HUES64 (cell line): Measurements from ENCODE around the gene GNE.

ENCODE experiments used
- H3K27ac ChIP-seq: 2 replicates; pipeline ENCODE4 v1.7.0; 2013; ENCODE audit warnings: low read depth, low read length, inconsistent platforms
- H3K27me3 ChIP-seq: 2 replicates; pipeline ENCODE4 v1.6.1; 2013; ENCODE audit warnings: mild to moderate bottlenecking, low read length; ENCODE audit not compliant: insufficient read depth
- H3K36me3 ChIP-seq: 2 replicates; pipeline ENCODE4 v1.6.1; 2013; ENCODE audit warnings: mild to moderate bottlenecking, low read length; ENCODE audit not compliant: insufficient read depth
- H3K4me1 ChIP-seq: 2 replicates; pipeline ENCODE4 v1.6.1; 2013; ENCODE audit warnings: mild to moderate bottlenecking, low read length, moderate library complexity; ENCODE audit not compliant: insufficient read depth
- H3K4me3 ChIP-seq: 2 replicates; pipeline ENCODE4 v1.5.1; 2013; ENCODE audit warnings: mild to moderate bottlenecking, low read length, moderate library complexity
- H3K9ac ChIP-seq: 2 replicates; pipeline ENCODE4 v1.6.1; 2013; ENCODE audit warnings: mild to moderate bottlenecking, low read depth, low read length
- H3K9me3 ChIP-seq: 2 replicates; pipeline ENCODE4 v1.6.1; 2013; ENCODE audit warnings: low read depth, low read length; ENCODE audit not compliant: insufficient read depth
- WGBS: fragments of 150-250, 120-280 bp; methylation state at CpG from one replicate; pipeline ENCODE4 v1.1.7; 2013; ENCODE audit warnings: missing lambda C conversion rate; 5-methylcytosine and 5-hydroxymethylcytosine counted together

The GNE gene

DNA sequence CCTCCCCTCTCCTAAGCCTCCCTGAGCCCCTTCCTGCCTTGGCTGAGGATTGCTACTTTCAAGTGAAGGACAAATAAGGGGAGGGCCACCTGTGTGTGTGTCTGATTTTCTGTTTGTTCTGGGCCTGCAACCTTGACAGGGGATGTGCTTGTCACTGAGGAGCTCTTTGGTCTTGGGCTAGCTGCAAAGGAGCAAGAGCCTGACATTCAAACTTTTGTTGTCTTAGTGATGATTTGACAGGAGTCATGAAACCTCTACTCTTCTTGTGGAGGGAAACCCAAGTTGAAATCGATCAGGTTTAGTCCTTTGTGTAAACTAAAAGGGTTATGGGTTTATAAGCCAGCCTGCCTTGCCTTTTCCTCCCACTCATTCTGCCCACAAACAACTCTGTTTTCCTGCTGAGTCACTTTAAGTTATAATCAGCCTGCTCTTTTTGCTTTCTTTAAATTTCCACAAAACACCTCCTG, 50.7 kb downstream of the GNE start:
- Histone ChIP-seq H3K9ac (no peak overlapping the region), H3K27me3 (no peaks in the 10 kb centered on the region), H3K36me3 (peaks cover 98% of the 10 kb centered on the region), H3K27ac (no peak overlapping the region), H3K4me1 (no peaks in the 10 kb centered on the region), H3K9me3 (no peaks in the 10 kb centered on the region), H3K4me3 (no peak overlapping the region)
- no CpG with 5 or more reads among the region's 1 CpG for WGBS

DNA sequence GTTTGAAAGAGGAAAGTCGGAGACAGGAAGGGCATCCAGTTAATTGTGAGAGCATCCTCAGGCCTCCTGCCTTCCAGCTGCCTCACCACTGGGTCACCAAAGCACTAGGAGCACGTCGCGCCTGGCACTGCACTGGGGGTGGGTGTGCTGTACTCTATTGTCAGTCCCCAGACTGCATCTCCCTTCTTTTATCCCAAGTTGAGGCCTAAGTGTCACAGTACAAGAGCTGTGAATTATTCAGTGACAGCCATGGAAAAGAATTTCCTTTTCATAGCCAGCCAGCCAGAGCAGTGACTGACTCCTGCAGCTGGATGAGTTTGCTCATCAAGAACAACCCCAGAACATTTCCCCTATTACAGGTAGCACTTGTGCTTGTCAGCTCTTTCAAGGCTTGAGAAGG, 51.2 kb downstream of the GNE start:
- no peaks in the 10 kb centered on the region for H3K9me3 ChIP-seq
- no peaks in the 10 kb centered on the region for H3K27me3 ChIP-seq
- 94% methylated on average over 4 of the region's 4 CpGs for WGBS
- no peak overlapping the region for H3K4me3 ChIP-seq
- peaks cover 98% of the 10 kb centered on the region for H3K36me3 ChIP-seq
- H3K27ac ChIP-seq: no peak overlapping the region
- no peaks in the 10 kb centered on the region for H3K4me1 ChIP-seq
- H3K9ac ChIP-seq: no peak overlapping the region

DNA sequence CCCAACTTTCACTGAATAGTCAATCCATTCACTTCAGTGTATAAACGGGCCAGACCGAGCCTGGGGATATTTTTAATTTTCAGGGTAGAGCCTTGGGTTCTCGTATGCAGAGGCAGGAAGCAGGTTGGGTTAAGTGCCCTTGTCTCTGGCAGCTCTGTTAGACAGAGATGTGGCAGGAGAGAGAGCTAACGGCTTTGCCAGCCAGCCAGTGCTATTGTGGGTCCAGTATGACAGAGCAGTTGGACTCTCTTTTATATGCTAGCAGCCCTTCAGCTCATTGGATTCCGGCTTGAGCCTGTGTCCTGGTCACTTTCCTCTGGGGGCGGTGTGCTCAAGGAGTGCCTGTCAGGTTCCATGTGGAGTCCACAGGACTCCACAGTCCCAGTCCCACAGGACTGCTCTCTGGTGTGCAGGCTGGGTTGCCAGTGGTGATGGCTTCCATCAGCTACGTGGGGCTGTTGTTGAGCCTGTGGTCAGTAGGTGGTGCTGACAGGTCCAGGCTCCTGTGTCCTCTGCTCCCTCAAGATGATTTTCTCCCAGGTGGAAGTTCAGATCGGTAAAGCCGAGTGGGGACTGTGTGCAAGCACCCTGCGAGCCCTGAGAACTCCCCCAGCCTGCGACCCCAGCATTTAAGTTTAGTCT, 53.2 kb downstream of the GNE start:
- 89% methylated on average over 11 of the region's 11 CpGs for WGBS
- Histone ChIP-seq H3K36me3 (peaks cover 98% of the 10 kb centered on the region), H3K9me3 (no peaks in the 10 kb centered on the region), H3K4me3 (no peak overlapping the region), H3K4me1 (no peaks in the 10 kb centered on the region), H3K27ac (no peak overlapping the region), H3K9ac (no peak overlapping the region), H3K27me3 (no peaks in the 10 kb centered on the region)

DNA sequence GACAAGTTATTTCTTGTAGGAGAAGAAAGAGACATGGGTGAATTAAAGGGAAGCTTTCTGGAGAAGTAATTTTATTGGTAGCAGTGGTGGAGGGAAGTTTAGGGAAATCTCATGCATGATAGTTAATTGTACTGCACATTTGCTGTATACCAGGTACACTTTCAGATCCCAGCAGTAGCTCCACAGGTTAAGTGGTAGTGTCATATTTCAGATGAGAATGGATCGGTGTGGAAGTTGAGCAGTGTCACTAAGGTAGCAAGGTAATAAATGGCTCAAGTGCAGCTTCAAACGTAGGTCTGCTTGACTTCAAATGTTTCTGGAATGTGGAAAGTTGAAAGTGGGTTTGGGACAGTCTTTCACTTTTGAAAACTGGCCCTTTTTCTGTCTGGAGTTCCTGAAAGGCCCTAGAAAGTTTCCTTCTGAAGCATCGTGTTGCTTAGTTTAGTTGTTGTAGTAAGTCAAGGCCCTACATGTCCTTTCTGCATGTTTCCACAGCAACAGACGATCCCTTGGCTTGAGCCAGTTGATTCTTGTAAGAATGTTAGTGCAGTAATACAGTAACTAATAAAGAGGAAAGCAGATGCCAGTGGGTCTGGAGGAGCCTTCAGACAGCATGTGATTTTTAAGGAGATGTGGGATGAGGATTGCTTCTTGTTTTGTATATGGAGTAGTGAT, 63.8 kb downstream of the GNE start:
- Histone ChIP-seq H3K27ac (no peak overlapping the region), H3K36me3 (peaks cover 50% of the 10 kb centered on the region), H3K9me3 (no peaks in the 10 kb centered on the region), H3K4me1 (peaks cover 18% of the 10 kb centered on the region; the same call in 1 of the 2 replicates), H3K4me3 (no peak overlapping the region), H3K9ac (no peak overlapping the region; the same call in 1 of the 2 replicates), H3K27me3 (no peaks in the 10 kb centered on the region)
- WGBS: 89% methylated on average over 4 of the region's 4 CpGs

DNA sequence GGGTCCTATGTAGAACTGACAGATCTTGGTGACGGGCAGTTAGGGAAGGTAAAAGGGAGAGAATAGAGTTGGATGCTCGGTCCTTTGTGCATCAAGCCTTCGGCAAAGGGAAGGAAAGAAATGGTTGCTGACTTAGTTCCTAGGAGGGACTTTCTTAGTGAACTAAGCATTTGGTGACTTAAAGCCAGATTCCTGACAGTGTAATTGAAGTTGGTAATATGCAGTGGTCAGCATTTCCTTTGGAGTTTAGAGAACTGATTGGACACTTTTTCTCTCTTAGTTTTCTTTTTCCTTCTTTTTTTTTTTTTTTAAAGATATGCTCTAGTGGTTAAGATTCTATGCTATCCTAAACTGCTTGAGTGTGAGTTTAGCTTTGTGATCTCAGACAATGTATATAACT, 65.2 kb downstream of the GNE start:
- Histone ChIP-seq H3K9me3 (no peaks in the 10 kb centered on the region), H3K9ac (peak overlapping the region; percentile 45; the same call in 1 of the 2 replicates), H3K36me3 (peaks cover 37% of the 10 kb centered on the region), H3K4me3 (peak overlapping the region; percentile 93), H3K27ac (no peak overlapping the region), H3K27me3 (no peaks in the 10 kb centered on the region), H3K4me1 (peaks cover 18% of the 10 kb centered on the region; the same call in 1 of the 2 replicates)
- WGBS: 85% methylated on average over 3 of the region's 3 CpGs

DNA sequence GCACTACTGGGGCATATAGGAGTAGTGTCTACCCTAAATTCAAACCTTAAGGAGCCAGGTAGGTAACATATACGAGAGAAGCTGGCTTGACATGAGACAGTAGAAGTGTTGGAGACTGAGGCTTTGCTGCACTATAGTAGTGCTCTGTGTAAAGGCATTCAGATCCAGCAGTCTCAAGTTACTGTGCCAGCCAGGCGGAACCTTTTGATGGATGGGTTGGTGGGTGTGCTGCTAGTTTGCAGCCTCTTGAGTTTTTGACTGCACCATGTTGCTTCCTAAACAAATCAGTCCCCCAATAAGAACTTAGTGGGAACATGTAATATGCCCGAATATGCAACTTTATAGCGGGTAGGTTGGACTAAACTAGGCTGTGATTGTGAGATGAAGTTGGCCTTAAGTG, 66.1 kb downstream of the GNE start:
- Histone ChIP-seq H3K9me3 (no peaks in the 10 kb centered on the region), H3K4me1 (peaks cover 18% of the 10 kb centered on the region; the same call in 1 of the 2 replicates), H3K4me3 (peak overlapping the region; percentile 93), H3K9ac (peak overlapping the region; percentile 88), H3K36me3 (peaks cover 29% of the 10 kb centered on the region), H3K27ac (no peak overlapping the region), H3K27me3 (no peaks in the 10 kb centered on the region)
- WGBS: 73% methylated on average over 4 of the region's 4 CpGs

DNA sequence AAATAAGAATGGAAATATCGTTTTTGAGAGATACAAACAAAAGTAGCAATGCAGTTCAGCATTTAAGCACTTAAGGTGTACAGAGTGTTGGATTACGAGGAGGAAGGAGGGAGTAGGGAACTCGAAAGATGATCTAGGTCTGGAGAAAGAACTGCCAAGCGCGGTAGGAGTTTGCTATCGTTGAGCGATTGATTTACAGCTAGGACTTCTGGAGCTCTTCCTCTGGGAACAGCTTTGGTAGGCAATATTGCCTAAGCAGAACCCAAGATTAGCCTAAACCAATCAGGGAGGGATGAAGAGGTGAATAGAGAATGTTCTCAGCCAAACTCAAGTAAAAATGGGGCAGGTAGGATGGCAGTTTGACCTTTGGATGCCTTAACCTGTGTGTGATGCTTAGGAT, 66.6 kb downstream of the GNE start:
- H3K27ac ChIP-seq: 0 out of 2 replicates have a peak overlapping the region, but pooled peaks have one; percentile 78
- peak overlapping the region; percentile 93 for H3K4me3 ChIP-seq
- no peaks in the 10 kb centered on the region for H3K27me3 ChIP-seq
- no peaks in the 10 kb centered on the region for H3K9me3 ChIP-seq
- peaks cover 25% of the 10 kb centered on the region for H3K36me3 ChIP-seq
- peak overlapping the region; percentile 88 for H3K9ac ChIP-seq
- H3K4me1 ChIP-seq: peaks cover 18% of the 10 kb centered on the region; the same call in 1 of the 2 replicates
- WGBS: 5% methylated on average over 7 of the region's 7 CpGs

DNA sequence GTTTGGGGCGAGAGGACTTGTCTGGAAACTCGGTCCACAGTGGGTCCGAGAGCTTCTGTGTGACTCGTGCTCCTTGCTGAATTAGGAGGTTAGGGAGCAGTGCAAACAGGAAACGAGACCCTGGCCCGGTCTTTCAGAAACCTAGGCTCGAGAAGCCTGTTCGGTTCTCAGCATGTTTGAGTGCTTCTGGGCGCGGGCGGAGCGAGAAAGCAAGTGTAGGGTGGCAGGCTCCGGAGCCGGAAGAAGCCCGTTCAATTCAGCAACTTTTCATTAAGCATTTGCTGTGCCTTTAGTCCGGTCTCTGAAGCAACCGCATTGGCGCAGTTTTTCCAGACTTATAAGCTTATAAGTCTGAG, 67.0 kb downstream of the GNE start:
- H3K27ac ChIP-seq: peak overlapping the region; percentile 78
- WGBS: under 1% methylated on average over 18 of the region's 18 CpGs
- no peaks in the 10 kb centered on the region for H3K27me3 ChIP-seq
- H3K4me3 ChIP-seq: peak overlapping the region; percentile 93
- H3K9ac ChIP-seq: peak overlapping the region; percentile 88
- no peaks in the 10 kb centered on the region for H3K9me3 ChIP-seq
- H3K36me3 ChIP-seq: peaks cover 21% of the 10 kb centered on the region
- H3K4me1 ChIP-seq: peaks cover 18% of the 10 kb centered on the region; the same call in 1 of the 2 replicates

DNA sequence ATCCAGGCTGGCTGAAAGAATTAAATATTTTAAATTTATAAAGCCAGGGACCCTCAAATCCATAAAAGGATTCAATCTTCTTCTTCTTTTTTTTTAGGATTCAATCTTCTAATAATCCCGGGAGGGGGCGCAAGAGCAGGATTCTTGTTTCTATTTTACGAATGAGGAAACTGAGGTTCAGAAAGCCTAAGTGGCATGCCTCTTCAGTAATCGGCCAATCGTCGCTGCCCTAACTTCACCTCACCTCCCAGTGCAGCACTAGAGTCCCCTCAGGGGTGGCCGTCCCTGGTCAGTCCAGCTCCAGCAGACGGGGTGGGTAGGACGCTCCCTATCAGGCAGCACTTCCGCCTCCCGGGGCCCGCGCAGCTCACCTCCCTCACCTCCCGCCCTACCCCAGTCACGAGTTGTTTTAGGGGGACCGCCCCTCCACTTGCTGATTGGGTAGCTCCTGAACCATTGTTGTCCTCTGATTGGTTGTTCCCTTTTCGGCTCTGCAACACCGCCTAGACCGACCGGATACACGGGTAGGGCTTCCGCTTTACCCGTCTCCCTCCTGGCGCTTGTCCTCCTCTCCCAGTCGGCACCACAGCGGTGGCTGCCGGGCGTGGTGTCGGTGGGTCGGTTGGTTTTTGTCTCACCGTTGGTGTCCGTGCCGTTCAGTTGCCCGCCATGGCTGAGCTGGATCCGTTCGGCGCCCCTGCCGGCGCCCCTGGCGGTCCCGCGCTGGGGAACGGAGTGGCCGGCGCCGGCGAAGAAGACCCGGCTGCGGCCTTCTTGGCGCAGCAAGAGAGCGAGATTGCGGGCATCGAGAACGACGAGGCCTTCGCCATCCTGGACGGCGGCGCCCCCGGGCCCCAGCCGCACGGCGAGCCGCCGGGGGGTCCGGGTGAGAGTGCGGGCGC, 67.6 kb downstream of the GNE start, which contains the start of gene CLTA:
Gene CLTA, plus strand, starts transcription at position 534 of the 902 bp plus-strand sequence. Its CDS starts 136 bp downstream, at position 670.
- H3K4me3 ChIP-seq: peak within 1 kb of the TSS; percentile 93
- no peaks in the 10 kb centered on the region for H3K27me3 ChIP-seq
- H3K27ac ChIP-seq: peak within 1 kb of the TSS; percentile 78
- WGBS: under 1% methylated on average over 68 of the region's 68 CpGs
- H3K9me3 ChIP-seq: no peaks in the 10 kb centered on the region
- peaks cover 21% of the 10 kb centered on the region for H3K36me3 ChIP-seq
- peak within 1 kb of the TSS; percentile 88 for H3K9ac ChIP-seq
- H3K4me1 ChIP-seq: peaks cover 18% of the 10 kb centered on the region; the same call in 1 of the 2 replicates

DNA sequence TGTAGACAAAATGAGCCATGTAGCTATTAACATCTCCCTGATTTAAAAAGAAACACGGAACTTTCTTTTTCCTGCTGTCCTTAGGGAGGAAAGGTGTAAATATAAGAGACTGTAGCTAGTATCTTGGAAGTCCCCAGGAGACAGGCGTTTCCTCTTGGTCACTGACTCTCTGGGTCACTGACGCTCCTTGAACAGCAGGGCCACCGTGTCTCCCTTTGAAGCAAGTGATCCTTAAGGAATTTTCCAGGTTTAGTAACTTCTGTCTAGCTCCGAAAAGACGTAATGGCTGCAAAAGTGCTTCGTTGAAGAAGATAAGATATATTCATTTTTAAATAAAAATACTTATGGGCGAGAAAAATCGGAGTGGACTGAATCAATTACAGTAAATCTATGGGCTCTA, 68.3 kb downstream of the GNE start:
- H3K9me3 ChIP-seq: no peaks in the 10 kb centered on the region
- peaks cover 18% of the 10 kb centered on the region; the same call in 1 of the 2 replicates for H3K4me1 ChIP-seq
- H3K27ac ChIP-seq: peak overlapping the region; percentile 70; the same call in 1 of the 2 replicates
- 18% methylated on average over 6 of the region's 9 CpGs for WGBS
- H3K9ac ChIP-seq: peak overlapping the region; percentile 64
- H3K27me3 ChIP-seq: no peaks in the 10 kb centered on the region
- peak overlapping the region; percentile 93 for H3K4me3 ChIP-seq
- H3K36me3 ChIP-seq: peaks cover 17% of the 10 kb centered on the region
